HG03045 (cell line): ENCODE measurements around the gene HEBP1.

ENCODE experiments used
- ATAC-seq: cut with Tn5 transposase; IDR thresholded peaks from one replicate; pipeline ENCODE4 v1.9.1; 2021; ENCODE audit warnings: mild to moderate bottlenecking, moderate library complexity; ENCODE audit not compliant: unreplicated experiment

The HEBP1 gene

DNA sequence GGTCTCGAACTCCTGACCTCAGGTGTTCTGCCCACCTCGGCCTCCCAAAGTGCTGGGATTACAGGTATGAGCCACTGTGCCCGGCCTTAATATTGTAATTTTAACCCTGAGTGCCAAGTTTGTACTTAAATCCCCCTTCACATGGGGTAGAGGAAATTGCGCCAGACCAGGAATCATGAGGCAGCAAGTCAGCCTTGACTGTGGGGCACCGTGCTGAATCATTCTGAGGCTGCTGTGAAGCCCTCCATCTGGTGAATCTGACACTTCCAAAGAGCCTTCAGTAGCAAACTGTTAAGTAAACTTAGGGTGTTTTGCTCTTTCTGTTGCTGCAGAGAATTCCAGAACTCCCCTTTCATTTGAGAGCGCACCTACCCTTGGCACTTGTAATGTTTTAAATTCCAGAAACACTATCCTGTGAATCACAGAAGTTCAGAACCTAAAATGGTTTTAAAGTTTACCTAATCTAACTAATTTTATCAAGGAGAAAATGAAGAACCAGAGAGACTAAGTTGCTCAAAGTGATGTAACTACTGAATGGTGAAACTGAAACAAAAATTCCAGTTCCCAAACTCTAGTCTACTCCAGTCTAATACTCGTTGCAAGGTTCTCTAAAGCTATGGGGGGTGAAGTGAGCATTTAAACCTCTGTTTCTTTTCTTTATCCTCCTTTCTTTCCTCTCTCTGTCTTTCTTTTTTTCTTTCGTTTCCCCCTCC, 7.5 kb downstream of the HEBP1 start:
- no peak for ATAC-seq

GRCh38 chr12:12990700-12991468, 9.2 kb downstream of the HEBP1 start:
- ATAC-seq: no peak

DNA sequence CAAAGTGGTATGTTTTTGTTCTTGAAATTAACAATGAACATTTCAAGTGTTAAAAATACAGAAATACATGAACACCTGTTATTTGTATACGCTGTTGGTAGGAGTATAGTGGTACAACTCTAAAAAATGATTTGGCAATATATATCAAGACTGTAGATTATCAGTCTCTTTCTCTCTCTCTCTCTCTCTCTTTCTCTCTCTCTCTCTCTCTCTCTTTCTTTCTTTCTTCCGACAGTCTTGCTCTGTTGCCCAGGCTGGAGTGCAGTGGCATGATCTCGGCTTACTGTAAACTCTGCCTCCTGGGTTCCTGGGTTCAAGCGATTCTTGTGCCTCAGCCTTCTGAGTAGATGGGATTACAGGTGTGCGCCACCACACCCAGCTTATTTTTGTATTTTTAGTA, 12.6 kb downstream of the HEBP1 start:
- ATAC-seq: no peak

GRCh38 chr12:12986775-12987331, 13.2 kb downstream of the HEBP1 start:
- ATAC-seq: no peak

- no peak for ATAC-seq
Observed at GRCh38 chr12:12985817-12986408, 14.2 kb downstream of the HEBP1 start.

GRCh38 chr12:12984149-12984548, 15.9 kb downstream of the HEBP1 start:
- no peak for ATAC-seq

DNA sequence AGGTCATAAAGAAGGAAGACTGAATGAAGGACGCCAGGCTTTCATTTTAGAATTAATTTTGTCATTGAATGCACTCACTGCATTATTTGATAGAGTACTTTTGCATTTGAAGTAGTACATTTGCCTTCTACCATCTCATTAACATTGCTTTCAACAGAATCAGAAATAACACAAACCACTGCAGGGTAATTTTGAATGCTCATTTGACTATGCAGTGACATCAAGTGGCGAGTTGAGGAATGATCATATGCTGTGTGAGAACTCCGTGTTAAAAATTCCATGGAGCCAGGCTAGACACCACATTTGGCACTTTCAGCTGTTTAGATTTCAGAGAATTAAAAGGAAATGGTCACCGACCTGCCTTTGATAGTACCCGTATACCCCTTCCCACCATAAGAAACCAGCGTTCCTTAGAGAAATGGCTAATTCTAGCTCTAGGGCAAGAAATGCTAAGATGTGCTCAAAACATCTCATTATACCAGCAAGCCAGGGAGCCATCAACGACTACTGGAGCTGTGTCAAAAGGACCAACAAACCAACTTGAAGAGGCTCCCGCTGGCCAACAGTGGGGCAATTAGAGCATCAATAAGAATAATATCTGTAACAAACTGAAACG, 16.5 kb downstream of the HEBP1 start:
- no peak for ATAC-seq

- no peak for ATAC-seq
Observed at GRCh38 chr12:12982331-12982730, 17.7 kb downstream of the HEBP1 start.

DNA sequence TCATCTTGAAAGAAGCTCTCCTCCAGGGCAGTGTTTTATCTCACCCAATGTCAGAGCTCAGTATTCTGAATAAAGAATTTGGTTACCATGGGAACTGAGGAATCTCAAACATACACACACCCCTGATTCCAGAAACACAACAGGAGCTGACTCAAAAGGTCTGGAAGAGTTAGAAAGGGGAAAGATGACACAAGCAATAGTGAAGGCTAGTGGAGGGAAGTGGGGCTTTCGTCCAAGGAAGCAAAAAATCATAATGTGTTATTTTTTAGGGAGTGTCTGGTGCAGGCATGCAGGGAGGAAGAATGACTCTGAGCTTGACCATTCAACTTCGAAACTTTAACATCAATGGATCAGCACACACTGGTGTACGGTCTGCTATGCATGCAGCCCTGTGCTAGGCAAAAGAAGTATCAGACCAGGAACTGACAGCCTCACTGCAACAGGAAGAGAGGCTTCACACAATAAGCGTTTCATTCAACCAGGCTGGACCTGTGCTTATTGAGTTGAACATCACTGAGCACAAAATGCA, 20.3 kb downstream of the HEBP1 start:
- ATAC-seq: no peak

GRCh38 chr12:12979126-12979525, 20.9 kb downstream of the HEBP1 start:
- no peak for ATAC-seq

DNA sequence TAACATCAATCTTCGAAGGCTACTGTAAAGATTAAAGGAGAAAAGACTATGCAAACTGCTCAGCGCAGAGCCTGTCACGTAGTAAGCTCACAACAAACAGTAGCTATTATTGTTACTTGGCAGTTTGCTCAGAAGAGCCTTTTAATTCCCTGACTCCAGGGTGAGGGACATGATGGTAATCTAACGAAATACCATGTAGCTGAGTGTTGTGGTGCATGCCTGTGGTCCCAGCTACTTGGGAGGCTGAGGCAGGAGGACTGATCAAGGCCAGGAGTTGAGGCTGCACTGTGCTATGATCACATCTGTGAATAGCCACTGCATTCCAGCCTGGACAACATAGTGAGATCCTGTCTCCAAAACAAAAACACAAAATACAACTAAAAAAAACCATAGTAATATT, 22.8 kb downstream of the HEBP1 start:
- ATAC-seq: no peak

GRCh38 chr12:12976366-12976765, 23.7 kb downstream of the HEBP1 start:
- ATAC-seq: no peak

GRCh38 chr12:12975322-12976077, 24.6 kb downstream of the HEBP1 start:
- ATAC-seq: no peak

DNA sequence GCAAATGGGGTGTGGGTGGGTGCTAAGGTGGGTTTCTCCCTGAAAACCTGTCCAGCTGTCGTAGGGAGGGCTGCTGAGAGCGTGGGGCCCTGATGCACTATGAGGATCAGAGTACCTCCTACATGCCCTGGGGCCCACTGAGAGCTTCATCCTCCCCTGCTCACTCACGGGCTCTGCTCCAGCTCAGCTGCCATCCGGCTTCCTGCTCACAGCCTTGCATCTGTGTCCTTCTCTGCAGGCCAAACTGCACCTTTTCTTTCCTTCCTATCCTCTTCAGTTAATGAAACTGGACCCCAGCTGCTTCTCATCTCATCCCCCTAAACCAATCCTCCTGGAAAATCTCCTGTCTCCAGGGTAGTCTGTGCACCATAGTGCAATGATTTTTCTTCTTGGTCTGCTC, 25.9 kb downstream of the HEBP1 start:
- ATAC-seq: no peak

GRCh38 chr12:12973019-12973418, 27.0 kb downstream of the HEBP1 start:
- ATAC-seq: no peak

- ATAC-seq: no peak
Observed at GRCh38 chr12:12965836-12966235, 34.2 kb downstream of the HEBP1 start.

DNA sequence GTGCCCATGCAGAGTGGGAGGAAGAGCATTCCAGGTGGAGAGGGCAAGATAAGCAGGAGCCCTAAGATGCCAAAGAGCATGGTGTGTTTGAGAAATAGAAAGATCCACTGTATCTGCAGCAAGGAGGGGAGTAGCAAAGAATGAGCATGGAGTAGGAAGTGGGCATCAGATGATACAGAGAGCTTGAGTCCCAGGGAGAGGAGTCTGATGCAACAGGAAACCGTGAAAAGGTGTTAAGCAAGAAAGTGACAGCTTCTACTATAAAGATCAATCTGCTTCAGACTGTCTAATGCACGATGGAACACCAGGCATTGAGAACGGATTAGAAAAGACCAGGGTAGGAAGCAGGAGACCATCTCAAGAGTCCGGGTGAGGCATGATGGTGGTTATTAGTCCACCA, 35.8 kb downstream of the HEBP1 start:
- ATAC-seq: no peak

- no peak for ATAC-seq
Observed at GRCh38 chr12:12960639-12961209, 39.3 kb downstream of the HEBP1 start.

GRCh38 chr12:12958886-12959285, 41.2 kb downstream of the HEBP1 start:
- no peak for ATAC-seq
